HG02763 (cell line): ENCODE results near the gene MYLK.

ENCODE experiments used
- ATAC-seq: cut with Tn5 transposase; IDR thresholded peaks from one replicate; pipeline ENCODE4 v1.9.1; 2021; ENCODE audit warnings: mild to moderate bottlenecking, moderate library complexity; ENCODE audit not compliant: unreplicated experiment

The MYLK gene

GRCh38 chr3:123568034-123568433 is 316.1 kb downstream of the MYLK start:
- ATAC-seq: no peak

GRCh38 chr3:123564056-123564455 is 320.1 kb downstream of the MYLK start:
- no peak for ATAC-seq

DNA sequence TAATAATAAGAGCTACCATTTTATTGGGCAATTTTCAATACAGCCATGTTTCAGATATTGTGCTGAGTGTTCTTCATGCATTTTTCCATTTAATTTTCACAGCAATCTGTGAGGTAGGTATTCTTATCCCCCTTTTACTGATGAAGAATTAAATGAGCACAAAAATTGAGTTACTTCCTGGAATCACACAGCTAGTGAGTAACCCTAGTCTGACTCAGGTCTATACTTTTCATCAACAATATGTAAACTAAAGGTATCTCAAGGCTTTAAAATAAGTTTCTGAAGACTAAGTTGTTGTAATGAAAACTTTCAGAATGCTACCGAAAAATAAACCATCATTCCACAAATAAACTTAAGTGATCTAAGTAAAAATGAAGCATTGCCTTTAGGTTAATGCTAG is 321.6 kb downstream of the MYLK start:
- no peak for ATAC-seq

GRCh38 chr3:123561188-123561587 is 322.9 kb downstream of the MYLK start:
- no peak for ATAC-seq
